Measurements from ENCODE around the gene PAF1. TPM values are rescaled to one million over a fixed set of nuclear protein-coding genes. Genes with fewer than 3 reads are reported as not detected.
A peak's percentile ranks its signal among the peaks of the same experiment; 100 is the strongest.
"Not testable (repeated sequence)": the region's sequence is repeated elsewhere in the genome, so short reads cannot be mapped to it uniquely, and the experiment has no call there.

PAF1 gene
- total RNA-seq, 2 experiments from 2014 or later, result 31.9 to 34.9 TPM

- peak overlapping the region; percentile 85 for H3K27ac Mint-ChIP-seq
- no peak for DNase-seq
- CTCF ChIA-PET, result interaction anchor here (0.7 to 1.2 kb wide), 2 partner anchors 39 to 1141 kb away, joined by 3 to 4 read pairs; no protein-coding TSS in a partner anchor
- no peaks in the 10 kb centered on the region for H3K9me3 Mint-ChIP-seq
- H3K4me3 Mint-ChIP-seq, result no peak overlapping the region
- peaks cover 32% of the 10 kb centered on the region for H3K36me3 Mint-ChIP-seq (ENCODE audit: low read depth)
- intact Hi-C loops (cut with micrococcal nuclease), result no loop called here
- H3K27me3 Mint-ChIP-seq (ENCODE audit: low read depth), result no peaks in the 10 kb centered on the region
- peaks cover 33% of the 10 kb centered on the region for H3K4me1 Mint-ChIP-seq (ENCODE audit: low read depth)
Observed at GRCh38 chr19:39352381-39353255, 38.3 kb downstream of the PAF1 start.

- Mint-ChIP-seq H3K9me3 (no peaks in the 10 kb centered on the region), H3K27me3 (ENCODE audit: low read depth) (no peaks in the 10 kb centered on the region), H3K36me3 (ENCODE audit: low read depth) (peaks cover 27% of the 10 kb centered on the region), H3K27ac (peak overlapping the region; percentile 85), H3K4me1 (ENCODE audit: low read depth) (peaks cover 41% of the 10 kb centered on the region), H3K4me3 (no peak overlapping the region)
- DNase-seq, result peak; percentile 82
- intact Hi-C loops (cut with micrococcal nuclease), result loop anchor here (1.0 kb wide), 3 partner anchors 9 to 61 kb away; partner anchors contain the start of genes MED29, PAF1, PLEKHG2 and SAMD4B
- CTCF ChIA-PET, result no interaction called here
Observed at GRCh38 chr19:39351537-39352064, 39.3 kb downstream of the PAF1 start.

GRCh38 chr19:39350156-39350555 is 40.8 kb downstream of the PAF1 start:
- no peaks in the 10 kb centered on the region for H3K9me3 Mint-ChIP-seq
- intact Hi-C loops (cut with micrococcal nuclease), result no loop called here
- H3K36me3 Mint-ChIP-seq (ENCODE audit: low read depth), result peaks cover 15% of the 10 kb centered on the region
- CTCF ChIA-PET, result interaction anchor here (1.7 kb wide), 1 partner anchor 61 kb away, joined by 3 read pairs; no protein-coding TSS in a partner anchor
- H3K4me1 Mint-ChIP-seq (ENCODE audit: low read depth), result peaks cover 53% of the 10 kb centered on the region
- no peak for DNase-seq
- no peak overlapping the region for H3K27ac Mint-ChIP-seq
- no peaks in the 10 kb centered on the region for H3K27me3 Mint-ChIP-seq (ENCODE audit: low read depth)
- H3K4me3 Mint-ChIP-seq, result no peak overlapping the region

- peak overlapping the region; percentile 15 for H3K27ac Mint-ChIP-seq
- no peak for DNase-seq
- no peak overlapping the region for H3K4me3 Mint-ChIP-seq
- peaks cover 14% of the 10 kb centered on the region for H3K36me3 Mint-ChIP-seq (ENCODE audit: low read depth)
- CTCF ChIA-PET, result interaction anchor here (0.5 to 1.5 kb wide), 2 partner anchors 42 to 144 kb away, joined by 3 to 5 read pairs; partner anchors contain the start of gene MED29
- intact Hi-C loops (cut with micrococcal nuclease), result no loop called here
- H3K4me1 Mint-ChIP-seq (ENCODE audit: low read depth), result peaks cover 61% of the 10 kb centered on the region
- H3K9me3 Mint-ChIP-seq, result no peaks in the 10 kb centered on the region
- H3K27me3 Mint-ChIP-seq (ENCODE audit: low read depth), result no peaks in the 10 kb centered on the region
Observed at GRCh38 chr19:39349326-39349725, 41.6 kb downstream of the PAF1 start.

DNA sequence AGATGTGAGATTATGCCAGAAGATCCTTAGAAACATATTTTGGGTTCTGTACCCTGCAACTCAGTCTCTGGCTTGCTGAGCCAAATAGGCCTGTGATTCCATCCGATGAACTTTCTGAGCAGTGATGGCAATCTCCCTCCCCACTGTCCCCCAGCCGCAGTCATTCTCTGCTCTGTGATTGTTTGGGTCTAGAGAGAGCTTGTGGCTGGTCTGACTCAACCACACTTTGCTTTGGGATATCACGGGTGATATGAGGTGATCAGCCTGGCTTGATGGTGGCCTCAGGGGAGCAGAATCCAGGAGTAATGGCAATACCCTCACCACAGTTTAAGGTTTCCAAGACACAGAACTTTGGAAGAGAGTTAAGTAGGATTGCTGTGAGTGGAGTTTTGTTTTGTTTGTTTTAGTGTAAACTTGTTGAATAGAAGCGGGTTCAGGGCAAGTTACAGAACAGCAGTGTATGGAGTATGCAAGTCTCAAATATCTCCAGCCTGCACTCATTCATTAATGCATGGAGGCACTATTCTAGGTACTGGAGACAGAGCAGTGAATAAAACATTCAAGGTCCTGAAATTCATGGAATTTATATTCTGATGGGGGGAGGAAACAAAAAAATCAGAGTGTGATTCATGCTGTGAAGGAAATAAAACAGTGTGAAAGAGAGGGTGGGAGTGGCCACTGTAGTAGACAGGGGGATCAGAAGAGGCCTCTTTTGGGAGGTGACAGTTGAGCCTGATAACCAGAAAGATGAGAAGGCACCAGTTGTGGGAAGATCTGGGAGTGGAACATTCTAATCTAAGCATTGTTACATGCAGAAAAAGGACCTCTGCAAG is 43.4 kb downstream of the PAF1 start:
- intact Hi-C loops (cut with micrococcal nuclease), result no loop called here
- H3K9me3 Mint-ChIP-seq, result no peaks in the 10 kb centered on the region
- H3K4me1 Mint-ChIP-seq (ENCODE audit: low read depth), result peaks cover 75% of the 10 kb centered on the region
- CTCF ChIA-PET, result interaction anchor here (1.0 to 1.1 kb wide), 2 partner anchors 64 to 67 kb away, joined by 4 to 7 read pairs; partner anchors contain the start of gene PLEKHG2
- H3K36me3 Mint-ChIP-seq (ENCODE audit: low read depth), result peaks cover 14% of the 10 kb centered on the region
- peak overlapping the region; percentile 56 for H3K27ac Mint-ChIP-seq
- H3K27me3 Mint-ChIP-seq (ENCODE audit: low read depth), result no peaks in the 10 kb centered on the region
- DNase-seq, result no peak
- no peak overlapping the region for H3K4me3 Mint-ChIP-seq

DNA sequence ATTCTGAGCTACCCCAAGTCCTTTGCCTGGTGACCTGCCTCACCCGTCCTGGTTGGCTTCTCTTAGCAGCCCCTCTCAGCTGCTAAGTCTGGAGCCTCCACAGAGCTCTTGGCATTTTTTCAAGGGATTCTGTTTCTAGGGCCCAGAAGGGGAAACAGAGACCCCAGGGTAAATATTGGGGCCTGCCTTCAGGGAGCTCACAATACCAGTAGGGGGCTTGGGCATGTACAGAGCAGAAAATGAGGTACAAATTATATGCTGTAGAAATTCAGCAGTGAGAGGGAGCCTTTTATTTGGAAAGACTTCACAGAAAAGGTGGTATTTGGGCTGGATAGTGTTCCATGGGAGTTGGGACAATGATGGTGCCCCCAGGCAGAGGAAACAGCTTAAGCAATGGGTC is 45.0 kb downstream of the PAF1 start:
- peaks cover 62% of the 10 kb centered on the region for H3K4me1 Mint-ChIP-seq (ENCODE audit: low read depth)
- H3K9me3 Mint-ChIP-seq, result no peaks in the 10 kb centered on the region
- intact Hi-C loops (cut with micrococcal nuclease), result no loop called here
- CTCF ChIA-PET, result interaction anchor here (0.9 kb wide), 1 partner anchor 142 kb away, joined by 3 read pairs; no protein-coding TSS in a partner anchor
- peaks cover 8% of the 10 kb centered on the region for H3K36me3 Mint-ChIP-seq (ENCODE audit: low read depth)
- no peaks in the 10 kb centered on the region for H3K27me3 Mint-ChIP-seq (ENCODE audit: low read depth)
- no peak overlapping the region for H3K4me3 Mint-ChIP-seq
- DNase-seq, result no peak
- no peak overlapping the region for H3K27ac Mint-ChIP-seq

DNA sequence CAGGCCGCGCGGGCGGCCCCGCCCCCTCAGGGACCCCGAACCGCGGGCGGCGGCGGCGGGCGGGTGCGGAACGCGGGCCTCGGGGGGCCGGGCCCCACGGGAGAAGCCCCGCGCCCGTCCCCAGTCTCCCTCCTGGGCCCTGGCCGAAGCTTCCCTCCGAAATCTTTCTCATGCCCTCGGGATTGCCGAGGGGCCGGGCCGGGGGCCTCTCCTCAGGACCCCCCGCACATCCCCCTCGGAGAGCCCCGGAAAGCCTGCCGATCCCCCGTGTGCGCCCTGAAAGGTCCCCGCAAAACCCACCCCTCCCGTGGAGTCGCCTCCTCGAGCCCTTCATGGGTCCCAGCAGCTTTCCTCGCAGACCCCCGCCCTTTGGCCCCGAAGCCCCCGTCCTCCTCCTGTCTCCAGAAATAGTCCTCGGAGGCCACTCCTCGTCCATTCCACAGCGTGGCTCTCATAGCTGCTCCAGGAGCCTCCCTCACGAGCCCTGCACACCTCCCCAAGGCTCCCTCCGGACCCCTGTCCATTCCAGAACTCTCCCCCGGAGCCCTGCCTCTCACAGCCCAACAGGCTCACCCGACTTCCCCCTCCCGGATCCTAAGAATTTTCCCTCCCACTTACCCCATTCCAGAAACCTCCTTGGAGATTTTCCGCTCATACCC is 48.1 kb downstream of the PAF1 start:
- H3K27me3 Mint-ChIP-seq (ENCODE audit: low read depth), result no peaks in the 10 kb centered on the region
- no peaks in the 10 kb centered on the region for H3K36me3 Mint-ChIP-seq (ENCODE audit: low read depth)
- CTCF ChIA-PET, result interaction anchor here (1.2 kb wide), 1 partner anchor 49 kb away, joined by 3 read pairs; the partner anchor contains the start of genes MED29 and PAF1
- no peaks in the 10 kb centered on the region for H3K9me3 Mint-ChIP-seq
- DNase-seq, result no peak
- peak overlapping the region; percentile 42 for H3K27ac Mint-ChIP-seq
- H3K4me3 Mint-ChIP-seq, result peak overlapping the region; percentile 77
- intact Hi-C loops (cut with micrococcal nuclease), result loop anchor here (1.0 to 2.0 kb wide), 3 partner anchors 9 to 94 kb away; partner anchors contain the start of gene PLEKHG2
- peaks cover 65% of the 10 kb centered on the region for H3K4me1 Mint-ChIP-seq (ENCODE audit: low read depth)

- intact Hi-C loops (cut with micrococcal nuclease), result loop anchor here (1.0 to 2.0 kb wide), 4 partner anchors 9 to 95 kb away; partner anchors contain the start of genes MED29, PAF1 and PLEKHG2
- Mint-ChIP-seq H3K27ac (peak within 1 kb of the TSS; percentile 91), H3K36me3 (ENCODE audit: low read depth) (no peaks in the 10 kb centered on the region)
Observed at GRCh38 chr19:39341719-39342604, 48.9 kb downstream of the PAF1 start, which contains the start of gene SAMD4B. SAMD4B (plus strand) TSS chr19:39342421; CDS start chr19:39356894, 14,473 bp downstream.

DNA sequence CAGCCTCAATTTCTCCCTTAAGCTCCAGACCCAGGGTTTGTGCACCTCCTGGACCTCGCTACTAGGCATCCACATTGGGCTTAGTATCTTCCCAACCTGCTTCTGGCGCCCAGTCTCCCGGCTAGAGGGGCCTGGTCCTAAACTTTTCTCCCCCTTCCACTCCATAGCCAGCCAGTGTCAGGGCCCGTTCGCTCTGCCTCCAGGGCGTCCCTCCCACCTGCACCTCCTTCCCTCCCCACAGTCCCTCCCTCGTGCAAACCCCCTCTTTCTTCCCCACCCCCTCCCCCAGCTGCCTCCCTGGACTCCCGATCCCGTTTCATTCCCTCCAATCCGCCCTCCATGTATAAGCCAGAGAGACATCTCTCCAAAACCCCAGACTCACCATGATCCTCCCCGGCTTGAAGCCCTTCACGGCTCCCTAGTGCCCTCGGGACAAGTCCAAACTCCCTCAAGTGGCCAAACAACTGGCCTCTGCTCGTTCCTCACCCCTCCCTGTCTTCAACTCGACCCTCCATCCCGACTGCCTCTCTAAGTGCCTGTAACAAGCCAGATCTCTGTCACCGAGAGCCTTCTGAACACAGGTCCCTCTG is 49.7 kb downstream of the PAF1 start:
- CTCF ChIA-PET, result interaction anchor here (1.0 kb wide), 1 partner anchor 12 kb away, joined by 3 read pairs; no protein-coding TSS in a partner anchor
- Mint-ChIP-seq H3K9me3 (no peaks in the 10 kb centered on the region), H3K27me3 (ENCODE audit: low read depth) (no peaks in the 10 kb centered on the region), H3K4me1 (ENCODE audit: low read depth) (peaks cover 67% of the 10 kb centered on the region), H3K27ac (peak overlapping the region; percentile 91), H3K4me3 (peak overlapping the region; percentile 91), H3K36me3 (ENCODE audit: low read depth) (no peaks in the 10 kb centered on the region)
- DNase-seq, result peak; percentile 43
- intact Hi-C loops (cut with micrococcal nuclease), result loop anchor here (1.0 kb wide), 1 partner anchor 50 kb away; the partner anchor contains the start of genes MED29 and PAF1

More at GRCh38 chr19:39341719-39342604, 48.9 kb downstream of the PAF1 start, which contains the start of gene SAMD4B:
- peak; percentile 99 for DNase-seq
- peak within 1 kb of the TSS; percentile 91 for H3K4me3 Mint-ChIP-seq
- H3K9me3 Mint-ChIP-seq, result no peaks in the 10 kb centered on the region
- CTCF ChIA-PET, result interaction anchor here (1.2 kb wide), 1 partner anchor 49 kb away, joined by 3 read pairs; the partner anchor contains the start of genes MED29 and PAF1
- H3K27me3 Mint-ChIP-seq (ENCODE audit: low read depth), result no peaks in the 10 kb centered on the region
- H3K4me1 Mint-ChIP-seq (ENCODE audit: low read depth), result peaks cover 65% of the 10 kb centered on the region

GRCh38 chr19:39340156-39340555 is 50.8 kb downstream of the PAF1 start:
- DNase-seq; CTCF ChIA-PET; H3K27me3 Mint-ChIP-seq (ENCODE audit: low read depth); H3K9me3 Mint-ChIP-seq; intact Hi-C loops (cut with micrococcal nuclease); H3K36me3 Mint-ChIP-seq (ENCODE audit: low read depth): not testable (repeated sequence)
- peak overlapping the region; percentile 91 for H3K4me3 Mint-ChIP-seq
- peak overlapping the region; percentile 91 for H3K27ac Mint-ChIP-seq
- peaks cover 63% of the 10 kb centered on the region for H3K4me1 Mint-ChIP-seq (ENCODE audit: low read depth)
